Smooth muscle cell (in vitro differentiated cells): ENCODE results near the gene FABP1. TPM values are rescaled to one million over a fixed set of nuclear protein-coding genes. Genes with fewer than 3 reads are reported as not detected.

Experiments
- DNase-seq: peaks from one replicate; lab custom pipeline; 2025; ENCODE audit not compliant: unreplicated experiment; lab: John Stamatoyannopoulos, UW
- H2AFZ ChIP-seq: fragments of 200-600 bp; sonication (generic); 2 replicates; pipeline ENCODE4 v1.6.0; 2016; ENCODE audit warnings: antibody characterized with exemption, low read depth, mild to moderate bottlenecking
- H3F3A ChIP-seq: fragments of 200-600 bp; sonication (generic); 2 replicates; pipeline ENCODE4 v1.6.0; 2017; ENCODE audit warnings: antibody characterized with exemption, low read depth
- H3K27ac ChIP-seq: fragments of 200-600 bp; sonication (generic); 2 replicates; pipeline ENCODE4 v1.5.1; 2016; ENCODE audit warnings: low read depth, mild to moderate bottlenecking
- H3K27me3 ChIP-seq: fragments of 200-600 bp; sonication (generic); 2 replicates; pipeline ENCODE4 v1.6.1; 2016; ENCODE audit warnings: low read depth, mild to moderate bottlenecking
- H3K36me3 ChIP-seq: fragments of 200-600 bp; sonication (generic); 2 replicates; pipeline ENCODE4 v1.5.1; 2016; ENCODE audit warnings: low read depth
- H3K4me1 ChIP-seq: fragments of 200-600 bp; sonication (generic); 2 replicates; pipeline ENCODE4 v1.5.1; 2016; ENCODE audit warnings: low read depth
- H3K4me2 ChIP-seq: fragments of 200-600 bp; sonication (generic); 2 replicates; pipeline ENCODE4 v1.6.0; 2016; ENCODE audit warnings: mild to moderate bottlenecking
- H3K4me3 ChIP-seq: fragments of 200-600 bp; sonication (generic); 2 replicates; pipeline ENCODE4 v1.5.1; 2016; ENCODE audit warnings: mild to moderate bottlenecking
- H3K79me2 ChIP-seq: fragments of 200-600 bp; sonication (generic); 2 replicates; pipeline ENCODE4 v1.6.0; 2016; ENCODE audit warnings: low read depth, mild to moderate bottlenecking
- H3K9ac ChIP-seq: fragments of 200-600 bp; sonication (generic); 2 replicates; pipeline ENCODE4 v1.6.0; 2016; ENCODE audit warnings: low read depth
- H3K9me3 ChIP-seq: fragments of 200-600 bp; sonication (generic); replicated peaks from 2 replicates; pipeline ENCODE4 v1.5.1; 2016; ENCODE audit warnings: low read depth
- H4K20me1 ChIP-seq: fragments of 200-600 bp; sonication (generic); 2 replicates; pipeline ENCODE4 v1.6.0; 2016; ENCODE audit warnings: low read depth
- WGBS: methylation state at CpG from one replicate; pipeline ENCODE4 v1.1.7; 2016; ENCODE audit warnings: low lambda C conversion rate; 5-methylcytosine and 5-hydroxymethylcytosine counted together
- polyA plus RNA-seq: library from polyadenylated mRNA; unstranded; fragments of >200 nt; fragmentation: Nextera tagmentation; extraction: Ambion mirVana; gene quantifications from 2 replicates; pipeline ENCODE4 v1.2.1, GENCODE V29; 2016
- total RNA-seq: library from RNA; depleted of rRNA; stranded (reverse); fragments of >200 nt; gene quantifications from 2 replicates; pipeline ENCODE4 v1.2.3, GENCODE V29; 2014
- TF ChIP-seq, protein P1 (sequence below): fragments of 200-600 bp; sonication (generic); IDR thresholded peaks from 2 replicates; pipeline ENCODE4 v1.5.1; 2017; ENCODE audit warnings: borderline replicate concordance, mild to moderate bottlenecking, antibody characterized with exemption; ENCODE audit not compliant: insufficient read depth, poor library complexity, severe bottlenecking

The FABP1 gene
- total and polyA plus RNA-seq, 2 experiments from 2014 or later: 0.42 TPM; not detected in 1

DNA sequence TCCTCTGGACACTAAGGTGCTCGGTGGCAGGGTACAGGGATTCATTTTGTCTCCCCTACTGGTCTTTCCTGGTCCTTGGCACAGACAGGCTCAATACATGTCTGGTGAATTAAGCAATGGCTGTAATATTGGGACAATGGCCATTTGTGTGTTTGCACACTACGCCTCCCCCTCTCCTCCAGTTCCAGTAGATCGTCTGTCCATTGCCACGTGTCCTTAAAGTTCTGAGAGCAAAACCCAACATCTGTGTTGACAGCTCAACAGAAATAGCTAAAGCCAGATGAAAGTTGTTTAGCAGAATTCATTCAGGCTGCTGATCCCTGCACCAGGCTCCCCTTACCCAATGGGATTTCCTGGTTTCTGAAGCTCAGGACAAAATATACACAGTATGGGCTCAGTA is 9.0 kb upstream of the FABP1 start:
- H2AFZ ChIP-seq: no peak overlapping the region
- 85% methylated on average over 4 of the region's 4 CpGs for WGBS

DNA sequence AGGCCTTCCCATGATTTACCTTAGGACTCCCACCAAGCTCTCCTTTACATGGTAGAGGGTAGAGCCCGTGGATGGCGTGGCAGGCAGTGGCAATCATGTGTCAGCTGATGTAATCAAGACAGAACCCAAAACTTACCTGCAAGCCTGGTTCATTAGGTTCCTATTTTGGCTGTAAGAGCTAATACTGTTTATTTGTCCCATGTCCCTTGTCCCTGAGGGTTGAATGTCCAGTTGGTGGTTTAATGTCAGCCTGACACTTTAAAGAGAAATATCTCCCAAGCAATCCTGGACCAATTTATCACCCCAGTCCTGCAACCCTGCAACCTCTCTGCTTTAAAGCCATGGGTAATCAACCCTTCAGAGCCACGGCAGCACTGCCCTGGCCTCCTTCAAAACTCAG is 6.0 kb upstream of the FABP1 start:
- peaks cover 25% of the 10 kb centered on the region for H3K27me3 ChIP-seq
- H3K79me2 ChIP-seq: no peaks in the 10 kb centered on the region
- no peaks in the 10 kb centered on the region for H3K36me3 ChIP-seq
- H3F3A ChIP-seq: no peaks in the 10 kb centered on the region
- DNase-seq: no peak
- no peaks in the 10 kb centered on the region for H3K9me3 ChIP-seq
- TF ChIP-seq, protein P1, sequence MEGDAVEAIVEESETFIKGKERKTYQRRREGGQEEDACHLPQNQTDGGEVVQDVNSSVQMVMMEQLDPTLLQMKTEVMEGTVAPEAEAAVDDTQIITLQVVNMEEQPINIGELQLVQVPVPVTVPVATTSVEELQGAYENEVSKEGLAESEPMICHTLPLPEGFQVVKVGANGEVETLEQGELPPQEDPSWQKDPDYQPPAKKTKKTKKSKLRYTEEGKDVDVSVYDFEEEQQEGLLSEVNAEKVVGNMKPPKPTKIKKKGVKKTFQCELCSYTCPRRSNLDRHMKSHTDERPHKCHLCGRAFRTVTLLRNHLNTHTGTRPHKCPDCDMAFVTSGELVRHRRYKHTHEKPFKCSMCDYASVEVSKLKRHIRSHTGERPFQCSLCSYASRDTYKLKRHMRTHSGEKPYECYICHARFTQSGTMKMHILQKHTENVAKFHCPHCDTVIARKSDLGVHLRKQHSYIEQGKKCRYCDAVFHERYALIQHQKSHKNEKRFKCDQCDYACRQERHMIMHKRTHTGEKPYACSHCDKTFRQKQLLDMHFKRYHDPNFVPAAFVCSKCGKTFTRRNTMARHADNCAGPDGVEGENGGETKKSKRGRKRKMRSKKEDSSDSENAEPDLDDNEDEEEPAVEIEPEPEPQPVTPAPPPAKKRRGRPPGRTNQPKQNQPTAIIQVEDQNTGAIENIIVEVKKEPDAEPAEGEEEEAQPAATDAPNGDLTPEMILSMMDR: no peak
- no peak overlapping the region for H3K27ac ChIP-seq
- H3K4me2 ChIP-seq: no peak overlapping the region
- no peaks in the 10 kb centered on the region for H3K4me1 ChIP-seq
- 78% methylated on average over 3 of the region's 3 CpGs for WGBS
- H2AFZ ChIP-seq: no peak overlapping the region
- no peak overlapping the region for H3K4me3 ChIP-seq
- H4K20me1 ChIP-seq: no peaks in the 10 kb centered on the region
- no peak overlapping the region for H3K9ac ChIP-seq

More for the DNA sequence above, 9.0 kb upstream of the FABP1 start:
- DNase-seq: no peak
- TF ChIP-seq, protein P1: no peak
- Histone ChIP-seq H4K20me1 (no peaks in the 10 kb centered on the region), H3K27me3 (peaks cover 29% of the 10 kb centered on the region), H3K4me1 (no peaks in the 10 kb centered on the region), H3K9ac (no peak overlapping the region), H3K4me2 (no peak overlapping the region), H3K27ac (no peak overlapping the region), H3K79me2 (no peaks in the 10 kb centered on the region), H3K4me3 (no peak overlapping the region), H3K36me3 (no peaks in the 10 kb centered on the region), H3K9me3 (no peaks in the 10 kb centered on the region), H3F3A (no peaks in the 10 kb centered on the region)

DNA sequence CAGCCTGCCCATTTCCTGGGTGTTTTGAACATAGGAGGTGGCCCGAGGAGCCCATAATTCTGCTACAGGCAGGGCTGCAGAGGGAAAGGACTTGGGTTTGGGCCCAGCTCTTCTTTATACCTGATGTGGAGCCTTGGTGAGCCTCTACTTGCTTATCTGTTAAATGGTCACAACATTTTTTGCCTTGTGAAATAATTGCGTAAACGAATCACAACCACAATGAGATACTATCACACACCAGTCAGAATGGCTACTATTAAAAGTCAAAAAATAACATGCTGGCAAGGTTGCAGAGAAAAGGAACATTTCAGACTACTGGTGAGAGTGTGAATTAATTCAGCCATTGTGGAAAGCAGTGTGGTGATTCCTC is 4.1 kb upstream of the FABP1 start:
- 98% methylated on average over 3 of the region's 3 CpGs for WGBS
- Histone ChIP-seq H3K4me1 (no peaks in the 10 kb centered on the region), H4K20me1 (no peaks in the 10 kb centered on the region), H3F3A (no peaks in the 10 kb centered on the region), H3K36me3 (no peaks in the 10 kb centered on the region), H3K27ac (no peak overlapping the region), H3K79me2 (no peaks in the 10 kb centered on the region), H3K4me3 (no peak overlapping the region), H3K4me2 (no peak overlapping the region), H2AFZ (no peak overlapping the region), H3K9ac (no peak overlapping the region), H3K27me3 (peaks cover 27% of the 10 kb centered on the region), H3K9me3 (no peaks in the 10 kb centered on the region)
- no peak for DNase-seq
- TF ChIP-seq, protein P1: no peak

DNA sequence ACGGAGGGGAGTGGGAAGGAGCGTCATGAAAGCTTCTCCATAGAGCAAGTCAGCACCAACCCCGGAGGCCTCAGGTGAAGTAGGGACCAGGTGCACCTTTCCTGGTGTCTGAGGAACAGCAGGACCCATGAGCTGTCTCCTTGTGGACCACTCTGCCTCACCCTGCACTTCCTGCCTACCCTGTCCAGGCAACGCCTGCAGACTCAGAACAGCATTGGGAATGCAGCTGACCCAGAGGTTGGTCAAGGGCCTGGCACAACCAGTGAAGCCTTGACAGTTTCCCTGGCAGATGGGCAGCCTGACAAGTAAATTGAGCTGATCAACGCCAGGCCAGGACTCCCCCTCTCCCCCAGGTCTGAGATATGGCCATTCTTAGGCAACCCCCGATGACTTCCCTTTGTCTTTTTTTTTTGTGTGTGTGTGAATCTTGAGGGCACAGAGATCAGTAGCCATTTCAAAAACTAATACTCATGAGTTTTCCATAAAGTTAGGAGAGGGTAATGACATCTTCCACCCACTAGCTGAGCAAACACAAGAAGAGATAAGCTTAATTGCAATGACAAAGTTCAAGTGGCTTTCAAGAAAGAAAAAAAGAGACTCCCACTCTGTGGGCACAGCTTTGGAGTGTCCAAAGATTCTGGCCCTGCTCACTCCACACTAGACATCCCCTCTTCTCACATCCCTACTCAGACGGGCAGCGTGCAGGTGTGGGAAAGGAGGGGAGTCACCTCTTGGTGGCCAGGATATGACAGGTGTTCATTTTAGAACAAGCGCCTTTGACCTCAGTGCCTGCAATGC is 3.5 kb upstream of the FABP1 start:
- H3K4me2 ChIP-seq: no peak overlapping the region
- no peaks in the 10 kb centered on the region for H3K4me1 ChIP-seq
- peaks cover 27% of the 10 kb centered on the region for H3K27me3 ChIP-seq
- H3K27ac ChIP-seq: no peak overlapping the region
- H3K4me3 ChIP-seq: no peak overlapping the region
- WGBS: 92% methylated on average over 9 of the region's 9 CpGs
- H3K36me3 ChIP-seq: no peaks in the 10 kb centered on the region
- no peaks in the 10 kb centered on the region for H3K9me3 ChIP-seq
- no peaks in the 10 kb centered on the region for H3F3A ChIP-seq
- DNase-seq: no peak
- H3K9ac ChIP-seq: no peak overlapping the region
- TF ChIP-seq, protein P1: no peak
- H3K79me2 ChIP-seq: no peaks in the 10 kb centered on the region
- no peak overlapping the region for H2AFZ ChIP-seq
- no peaks in the 10 kb centered on the region for H4K20me1 ChIP-seq
